Measurements from ENCODE around the gene MYCBPAP.

MYCBPAP gene

DNA sequence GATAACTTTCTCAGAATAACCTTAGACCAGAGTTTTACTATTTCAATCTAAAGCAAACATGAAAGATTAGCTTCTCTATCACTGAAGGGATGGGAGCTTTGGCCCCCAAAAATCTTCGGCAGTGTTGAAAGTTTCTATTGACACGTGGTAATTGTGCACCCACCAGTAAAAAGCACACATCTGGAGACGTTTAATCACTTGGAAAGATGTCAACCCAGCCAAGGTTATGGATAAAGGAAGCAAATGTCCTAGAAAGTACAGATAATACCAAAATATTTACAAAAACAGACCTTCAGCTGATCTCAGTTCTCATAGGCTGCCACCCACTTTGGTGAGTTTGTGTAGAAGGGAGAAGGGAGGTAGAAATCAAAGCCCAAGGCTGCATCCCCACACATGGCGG is 5.3 kb downstream of the MYCBPAP start:
- TF ChIP-seq CTCF (IDR thresholded peaks at IDR 0.05), result no peak
- H3K36me3 Mint-ChIP-seq (ENCODE audit: low read depth), result no peaks in the 10 kb centered on the region
- no peak for DNase-seq
- no peak overlapping the region for H3K27ac Mint-ChIP-seq
- no peaks in the 10 kb centered on the region for H3K9me3 Mint-ChIP-seq
- H3K27me3 Mint-ChIP-seq (ENCODE audit: low read depth, poor library complexity), result peaks cover 9% of the 10 kb centered on the region
- H3K4me1 Mint-ChIP-seq, result peaks cover 69% of the 10 kb centered on the region
- H3K4me3 Mint-ChIP-seq, result no peak overlapping the region

GRCh38 chr17:50514388-50514787 is 6.1 kb downstream of the MYCBPAP start:
- Mint-ChIP-seq H3K27ac (no peak overlapping the region), H3K4me1 (peaks cover 67% of the 10 kb centered on the region), H3K9me3 (no peaks in the 10 kb centered on the region), H3K36me3 (ENCODE audit: low read depth) (no peaks in the 10 kb centered on the region), H3K27me3 (ENCODE audit: low read depth, poor library complexity) (peaks cover 6% of the 10 kb centered on the region), H3K4me3 (no peak overlapping the region)
- TF ChIP-seq CTCF (IDR thresholded peaks at IDR 0.05), result no peak
- DNase-seq, result no peak

DNA sequence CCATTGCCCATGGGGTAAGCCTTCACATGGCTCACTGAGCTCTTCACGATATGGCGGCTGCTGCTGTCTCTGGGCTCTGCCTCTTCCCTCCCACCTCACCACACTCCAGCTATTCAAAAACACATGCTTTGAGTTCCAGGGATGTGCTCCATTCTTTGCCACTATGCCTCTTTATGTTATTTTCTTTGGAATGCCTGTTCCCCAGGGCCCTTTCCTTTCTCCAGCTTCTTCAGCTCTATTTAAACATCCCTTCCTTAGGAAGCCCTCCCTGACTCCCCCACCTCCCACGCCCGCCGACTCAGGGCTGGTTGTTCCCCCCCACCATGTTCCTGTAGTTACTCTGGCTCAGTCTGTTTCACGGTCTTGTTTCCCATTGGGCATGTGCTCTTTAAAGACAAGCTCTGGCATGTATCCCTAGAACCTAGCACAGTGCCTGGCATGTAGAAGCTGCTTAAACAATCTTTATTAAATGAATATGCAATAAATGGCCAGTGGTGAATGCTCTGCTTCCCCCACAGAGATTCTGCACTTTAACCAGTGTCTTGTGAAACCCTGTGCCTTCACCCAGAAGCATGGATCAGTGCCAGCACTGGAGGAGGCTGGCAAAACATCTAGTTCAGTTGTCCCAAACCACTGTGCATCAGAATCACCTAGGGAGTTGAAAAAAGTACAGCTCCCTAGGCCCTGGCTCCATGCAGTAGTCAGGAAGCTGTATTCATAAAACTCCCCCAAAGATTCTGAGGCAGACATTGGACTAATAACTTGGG is 6.9 kb downstream of the MYCBPAP start:
- no peak overlapping the region for H3K4me3 Mint-ChIP-seq
- peak overlapping the region; percentile 14 for H3K27ac Mint-ChIP-seq
- DNase-seq, result no peak

DNA sequence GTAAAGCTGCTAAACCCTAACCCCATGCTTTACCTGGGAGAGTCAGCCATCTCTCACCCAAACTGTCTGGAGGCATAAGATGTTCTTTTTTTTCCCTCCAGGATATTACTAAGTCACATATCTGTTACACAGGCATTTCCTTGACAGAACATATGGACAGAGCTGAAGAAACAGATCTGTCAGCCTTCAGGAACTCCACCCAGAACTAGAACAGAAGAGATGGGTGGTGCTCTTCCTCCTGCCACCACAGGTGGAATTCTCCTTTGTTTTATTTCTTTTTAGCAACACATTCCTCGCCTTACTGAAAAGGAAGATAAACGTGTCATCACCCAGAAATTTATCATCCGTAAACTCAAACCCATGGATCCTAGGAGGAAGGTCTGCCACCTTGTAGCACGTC is 8.8 kb downstream of the MYCBPAP start:
- H3K4me1 Mint-ChIP-seq, result peaks cover 58% of the 10 kb centered on the region
- H3K27ac Mint-ChIP-seq, result no peak overlapping the region
- peaks cover 3% of the 10 kb centered on the region for H3K27me3 Mint-ChIP-seq (ENCODE audit: low read depth, poor library complexity)
- H3K36me3 Mint-ChIP-seq (ENCODE audit: low read depth), result no peaks in the 10 kb centered on the region
- no peaks in the 10 kb centered on the region for H3K9me3 Mint-ChIP-seq
- DNase-seq, result no peak
- TF ChIP-seq CTCF (IDR thresholded peaks at IDR 0.05), result no peak
- H3K4me3 Mint-ChIP-seq, result no peak overlapping the region

More for the DNA sequence above, 6.9 kb downstream of the MYCBPAP start:
- Mint-ChIP-seq H3K36me3 (ENCODE audit: low read depth) (no peaks in the 10 kb centered on the region), H3K27me3 (ENCODE audit: low read depth, poor library complexity) (peaks cover 6% of the 10 kb centered on the region), H3K9me3 (no peaks in the 10 kb centered on the region), H3K4me1 (peaks cover 61% of the 10 kb centered on the region)
- TF ChIP-seq CTCF (IDR thresholded peaks at IDR 0.05), result no peak

- peaks cover 3% of the 10 kb centered on the region for H3K27me3 Mint-ChIP-seq (ENCODE audit: low read depth, poor library complexity)
- H3K4me3 Mint-ChIP-seq, result no peak overlapping the region
- no peak for DNase-seq
- H3K36me3 Mint-ChIP-seq (ENCODE audit: low read depth), result no peaks in the 10 kb centered on the region
- H3K27ac Mint-ChIP-seq, result peak overlapping the region; percentile 90
- peaks cover 62% of the 10 kb centered on the region for H3K4me1 Mint-ChIP-seq
- TF ChIP-seq CTCF (IDR thresholded peaks at IDR 0.05), result no peak
- no peaks in the 10 kb centered on the region for H3K9me3 Mint-ChIP-seq
Observed at GRCh38 chr17:50517504-50518383, 9.5 kb downstream of the MYCBPAP start.
